ENCODE results near the gene VDAC1.

The VDAC1 gene

GRCh38 chr5:133967124-133967523 is 37.7 kb downstream of the VDAC1 start:
- no peak for TF ChIP-seq CTCF (IDR thresholded peaks at IDR 0.05; ENCODE audit: low read depth, low read length)
- Histone ChIP-seq H3K27ac (no peak overlapping the region), H3K9me3 (ENCODE audit: severe bottlenecking) (no peaks in the 10 kb centered on the region), H3K4me3 (ENCODE audit: low read depth, low read length) (no peak overlapping the region), H3K27me3 (ENCODE audit: insufficient read depth, low read depth, severe bottlenecking) (no peaks in the 10 kb centered on the region), H3K36me3 (peaks cover 8% of the 10 kb centered on the region)
- no peak for DNase-seq

DNA sequence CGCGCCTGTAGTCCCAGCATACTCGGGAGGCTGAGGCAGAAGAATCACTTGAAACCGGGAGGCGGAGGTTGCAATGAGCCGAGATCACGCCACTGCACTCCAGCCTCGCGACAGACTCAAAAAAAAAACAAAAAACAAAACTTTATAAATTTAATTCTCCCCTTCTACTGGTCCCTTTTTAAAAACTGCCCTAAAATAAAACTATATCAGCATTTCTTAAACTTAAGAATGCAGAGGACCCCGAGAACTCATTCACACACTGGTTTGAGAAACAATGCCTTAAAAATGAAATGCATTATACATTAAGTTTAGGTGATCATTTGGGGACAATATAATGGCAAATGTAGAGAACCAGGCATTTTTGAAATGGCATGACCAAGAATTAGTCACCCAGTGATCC is 38.7 kb downstream of the VDAC1 start:
- TF ChIP-seq CTCF (IDR thresholded peaks at IDR 0.05; ENCODE audit: low read depth, low read length), result no peak
- DNase-seq, result no peak
- H3K36me3 ChIP-seq, result peaks cover 5% of the 10 kb centered on the region
- no peaks in the 10 kb centered on the region for H3K9me3 ChIP-seq (ENCODE audit: severe bottlenecking)
- H3K27ac ChIP-seq, result no peak overlapping the region
- H3K27me3 ChIP-seq (ENCODE audit: insufficient read depth, low read depth, severe bottlenecking), result no peaks in the 10 kb centered on the region
- no peak overlapping the region for H3K4me3 ChIP-seq (ENCODE audit: low read depth, low read length)

- H3K36me3 ChIP-seq, result peaks cover 12% of the 10 kb centered on the region
- no peaks in the 10 kb centered on the region for H3K27me3 ChIP-seq (ENCODE audit: insufficient read depth, low read depth, severe bottlenecking)
- H3K4me3 ChIP-seq (ENCODE audit: low read depth, low read length), result no peak overlapping the region
- H3K27ac ChIP-seq, result no peak overlapping the region
- TF ChIP-seq CTCF (IDR thresholded peaks at IDR 0.05; ENCODE audit: low read depth, low read length), result no peak
- DNase-seq, result no peak
- no peaks in the 10 kb centered on the region for H3K9me3 ChIP-seq (ENCODE audit: severe bottlenecking)
Observed at GRCh38 chr5:133963493-133964128, 41.2 kb downstream of the VDAC1 start.

GRCh38 chr5:133962801-133963476 is 41.8 kb downstream of the VDAC1 start:
- no peak for TF ChIP-seq CTCF (IDR thresholded peaks at IDR 0.05; ENCODE audit: low read depth, low read length)
- Histone ChIP-seq H3K9me3 (ENCODE audit: severe bottlenecking) (no peaks in the 10 kb centered on the region), H3K4me3 (ENCODE audit: low read depth, low read length) (no peak overlapping the region), H3K36me3 (peaks cover 13% of the 10 kb centered on the region), H3K27ac (no peak overlapping the region), H3K27me3 (ENCODE audit: insufficient read depth, low read depth, severe bottlenecking) (no peaks in the 10 kb centered on the region)
- DNase-seq, result no peak

GRCh38 chr5:133962131-133962530 is 42.6 kb downstream of the VDAC1 start:
- DNase-seq, result no peak
- H3K36me3 ChIP-seq, result peaks cover 21% of the 10 kb centered on the region
- H3K27ac ChIP-seq, result no peak overlapping the region
- no peak overlapping the region for H3K4me3 ChIP-seq (ENCODE audit: low read depth, low read length)
- H3K9me3 ChIP-seq (ENCODE audit: severe bottlenecking), result no peaks in the 10 kb centered on the region
- no peaks in the 10 kb centered on the region for H3K27me3 ChIP-seq (ENCODE audit: insufficient read depth, low read depth, severe bottlenecking)
- no peak for TF ChIP-seq CTCF (IDR thresholded peaks at IDR 0.05; ENCODE audit: low read depth, low read length)

Data from WERI-Rb-1 (cell line).